ENCODE measurements around the gene CHCHD10.

CHCHD10 gene
- 9.0 to 10.8 reads per million in 2 donors for total RNA-seq

DNA sequence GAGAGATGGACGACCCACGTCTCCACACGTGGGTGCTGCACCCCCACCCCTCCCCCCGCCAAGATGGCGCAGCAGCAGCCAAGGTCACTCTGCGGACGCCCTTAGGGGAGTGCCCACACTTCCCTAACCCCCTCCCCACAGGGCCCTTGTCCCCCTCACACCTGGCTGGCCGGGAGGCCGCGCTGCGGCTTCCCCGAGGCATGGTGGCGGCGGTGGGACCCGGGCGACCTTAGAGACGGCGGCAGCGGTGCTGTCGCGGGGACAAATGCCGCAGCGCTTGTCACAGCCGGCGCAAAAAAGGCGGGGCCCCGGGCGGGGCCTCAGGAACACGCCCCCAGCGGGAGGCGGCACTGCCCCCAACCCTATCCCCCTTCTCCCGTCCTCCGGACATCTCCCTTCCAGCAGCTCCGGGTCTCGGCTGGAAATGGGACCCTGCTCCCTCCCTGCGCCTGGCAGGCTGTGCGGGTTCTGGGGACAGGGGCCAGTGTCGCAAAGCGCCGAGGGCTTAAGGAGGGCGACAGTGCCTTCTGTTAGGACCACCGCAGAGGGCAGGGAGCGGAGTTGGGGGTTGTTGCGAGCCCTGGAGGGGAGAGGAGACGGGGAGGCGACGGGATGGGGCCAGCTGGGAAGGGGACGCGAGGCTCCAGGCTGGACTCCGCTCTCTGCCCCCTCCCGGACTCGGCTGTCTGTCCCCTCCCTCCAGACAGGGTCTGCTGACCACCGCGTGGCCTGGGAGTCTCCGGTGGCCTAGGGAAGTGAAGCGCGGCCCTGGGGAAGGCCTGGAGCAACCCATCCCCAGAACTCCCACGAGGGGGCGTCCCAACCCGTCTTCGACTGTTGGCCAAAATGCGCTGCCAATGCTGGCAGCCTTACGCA is at the start of gene CHCHD10:
CHCHD10 (minus strand) TSS at position 300 of the 876 bp plus-strand sequence; CDS start at position 202, 98 bp downstream.
- DNase-seq, result peak; percentile 53 to 80 (median 62)

DNA sequence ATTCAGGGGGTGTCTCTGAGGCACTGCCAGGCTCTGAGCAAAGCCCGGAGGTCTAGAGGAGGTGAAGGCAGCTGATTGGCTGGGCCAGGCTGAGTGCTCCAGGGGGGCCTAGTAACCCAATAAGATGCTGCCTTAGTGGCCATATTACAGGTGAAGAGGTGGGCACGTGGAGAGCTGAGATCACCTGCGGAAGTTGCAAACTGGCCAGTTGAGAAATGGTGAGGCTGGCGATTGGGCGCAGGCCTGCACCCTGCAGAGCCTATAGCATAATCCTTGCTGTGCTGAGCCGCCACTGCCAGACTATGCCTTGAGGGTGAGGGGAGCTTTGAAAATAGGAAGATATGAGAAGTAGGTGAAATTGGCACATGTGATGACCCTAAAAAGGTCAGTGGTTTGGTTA is 49.4 kb upstream of the CHCHD10 start:
- DNase-seq, result no peak

DNA sequence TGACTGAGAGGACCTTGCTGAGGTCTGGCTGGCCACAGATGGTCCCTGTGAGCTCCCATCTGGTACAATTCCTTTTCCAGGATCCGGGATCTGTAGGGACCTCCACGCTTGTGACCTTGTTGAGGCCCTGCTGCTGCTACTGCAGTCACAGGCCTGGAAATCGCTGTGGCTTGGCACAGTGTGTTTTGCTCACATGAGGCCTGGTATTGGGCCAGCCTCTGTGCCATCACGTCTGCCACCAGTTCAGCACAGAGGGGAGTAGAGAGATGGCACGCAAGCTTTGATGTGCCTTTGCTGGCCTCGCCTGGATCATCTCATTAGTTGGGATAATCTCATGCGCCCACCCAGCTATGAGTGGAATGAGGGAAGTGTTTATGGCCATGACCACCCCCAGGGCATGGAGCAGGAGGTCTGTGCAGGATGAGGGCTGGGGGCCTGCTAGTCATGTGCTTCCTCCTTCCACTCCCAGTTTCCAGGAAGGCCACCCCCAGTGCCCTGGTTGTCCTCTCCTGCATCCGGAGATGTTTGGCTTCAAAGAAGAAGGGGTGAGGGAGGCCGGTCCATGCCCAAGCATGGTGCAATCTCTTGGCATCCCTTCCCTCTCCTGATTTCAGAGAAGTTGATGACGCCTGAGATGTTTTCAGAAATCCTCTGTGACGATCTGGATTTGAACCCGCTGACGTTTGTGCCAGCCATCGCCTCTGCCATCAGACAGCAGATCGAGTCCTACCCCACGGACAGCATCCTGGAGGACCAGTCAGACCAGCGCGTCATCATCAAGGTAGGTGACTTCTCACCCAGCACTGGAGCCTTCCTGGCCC is 48.6 kb upstream of the CHCHD10 start:
- DNase-seq, result no peak

DNA sequence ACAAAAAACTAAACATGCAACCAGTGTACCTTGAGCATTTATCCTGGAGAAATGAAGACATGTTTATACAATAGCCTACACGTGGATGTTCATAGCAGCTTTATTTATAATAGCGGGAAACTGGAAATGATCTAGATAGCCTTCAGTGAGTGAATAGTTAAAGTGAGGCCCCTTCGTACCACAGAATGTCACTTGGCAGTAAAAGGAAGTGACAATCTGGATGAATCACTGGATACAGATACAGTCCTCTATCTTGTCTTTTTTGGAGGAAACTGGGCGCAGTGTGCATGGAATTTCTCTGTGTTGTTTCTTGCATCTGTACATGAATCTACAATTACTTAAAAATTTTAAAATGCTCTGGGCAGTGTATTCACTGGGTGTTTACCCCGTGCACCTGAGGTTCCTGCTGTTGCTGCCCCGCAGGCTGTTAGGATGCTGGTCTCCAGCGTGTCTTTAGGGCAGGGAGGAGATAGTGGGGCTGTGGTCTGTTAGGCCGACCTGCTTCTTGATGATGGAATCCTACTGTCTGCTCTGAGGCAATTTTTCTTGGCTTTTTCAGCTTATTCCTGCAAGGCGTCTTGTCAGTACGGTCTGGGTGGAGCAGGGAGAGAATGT is 47.9 kb upstream of the CHCHD10 start:
- DNase-seq, result no peak

DNA sequence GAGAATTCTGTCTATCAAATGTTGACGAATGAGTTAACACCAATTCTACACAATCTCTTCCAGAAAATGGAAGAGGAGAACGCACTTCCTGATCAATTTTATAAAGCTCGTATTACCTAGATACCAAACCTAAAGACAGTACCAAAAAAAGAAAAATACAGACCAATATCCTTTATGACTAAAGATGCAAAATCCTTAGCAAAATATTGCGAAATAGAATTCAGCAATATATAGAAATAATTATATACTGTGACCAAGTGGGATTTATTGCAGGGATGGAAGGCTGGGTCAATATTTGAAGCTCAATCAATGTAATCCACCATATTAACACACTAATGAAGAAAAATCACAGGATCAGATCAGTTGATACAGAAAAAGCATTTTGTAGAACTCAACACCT is 44.6 kb upstream of the CHCHD10 start:
- DNase-seq, result no peak

DNA sequence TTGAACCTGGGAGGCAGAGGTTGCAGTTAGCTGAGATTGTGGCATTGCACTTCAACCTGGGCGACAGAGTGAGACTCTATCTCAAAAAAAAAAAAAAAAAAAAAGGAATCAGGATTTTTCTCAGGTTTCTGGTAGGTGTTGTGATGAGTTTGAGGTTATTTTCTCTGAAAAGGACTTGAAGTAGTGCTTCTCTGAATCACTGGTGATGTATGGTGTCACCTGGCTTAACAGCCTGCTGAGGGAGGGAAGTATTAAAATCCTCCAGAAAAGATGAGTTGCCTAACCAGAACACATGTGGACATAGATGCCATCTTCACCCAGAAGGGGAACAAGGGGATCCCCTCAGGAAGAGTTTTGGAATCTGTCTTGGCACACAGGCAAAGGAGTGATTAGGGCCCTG is 39.1 kb upstream of the CHCHD10 start:
- no peak for DNase-seq

DNA sequence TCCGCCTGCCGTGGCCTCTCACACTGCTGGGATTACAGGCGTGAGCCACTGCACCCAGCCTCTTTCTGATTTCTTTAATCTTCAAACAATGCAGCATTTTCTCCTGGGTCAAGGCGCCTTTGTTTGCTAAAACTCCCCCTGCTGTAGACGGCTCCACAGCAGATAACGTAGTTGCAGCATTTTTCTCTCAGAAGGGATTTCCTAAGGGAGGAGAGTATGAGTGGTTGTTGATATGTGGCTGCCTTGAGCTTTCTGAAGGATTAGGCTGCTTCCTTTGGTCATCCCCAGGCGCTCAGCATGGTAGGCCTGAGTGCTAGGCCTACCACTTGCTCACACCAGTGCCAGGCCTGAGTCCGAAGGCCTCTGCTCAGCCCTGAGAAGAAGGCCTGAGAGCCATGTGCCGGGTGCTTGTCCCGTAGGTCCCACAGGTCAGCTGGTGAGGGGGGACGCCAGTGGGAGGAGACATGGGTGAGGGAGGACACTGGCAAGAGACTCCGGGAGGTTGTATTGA is 37.1 kb upstream of the CHCHD10 start:
- DNase-seq, result no peak

DNA sequence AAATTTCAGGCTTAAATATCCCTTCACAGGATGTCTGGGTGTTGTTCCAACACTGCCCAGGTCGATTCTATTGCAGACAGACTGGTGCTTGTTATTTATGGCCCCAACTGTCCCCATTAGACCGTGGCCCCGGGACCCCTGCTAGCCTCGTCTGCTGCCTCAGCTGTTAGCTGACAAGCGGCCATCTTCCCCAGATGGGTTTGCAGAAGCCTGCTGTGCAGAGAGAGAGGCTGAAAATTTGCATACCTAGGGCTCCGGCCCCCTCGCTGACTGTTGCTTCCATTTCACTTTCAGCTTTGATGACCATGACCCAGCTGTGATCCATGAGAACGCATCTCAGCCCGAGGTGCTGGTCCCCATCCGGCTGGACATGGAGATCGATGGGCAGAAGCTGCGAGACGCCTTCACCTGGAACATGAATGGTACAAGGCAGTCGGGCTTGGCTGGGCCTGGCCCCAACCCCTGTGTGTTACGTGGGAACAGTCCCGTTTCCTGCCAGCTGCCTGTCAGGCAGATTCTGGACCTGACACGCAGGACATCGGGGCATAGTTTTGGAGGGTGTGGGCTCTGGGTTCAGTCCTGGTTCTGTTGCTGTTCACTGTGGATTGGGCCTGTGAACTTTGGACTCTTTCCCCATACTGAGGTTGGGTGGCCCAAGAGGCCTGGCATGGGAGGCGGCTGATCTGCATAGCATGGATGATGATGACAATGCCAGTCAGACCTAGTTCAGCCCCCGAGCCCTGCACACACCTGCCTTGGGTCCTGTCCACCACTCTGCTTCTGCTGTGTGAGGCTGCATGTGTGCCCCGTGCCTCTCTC is 35.4 kb upstream of the CHCHD10 start:
- no peak for DNase-seq

DNA sequence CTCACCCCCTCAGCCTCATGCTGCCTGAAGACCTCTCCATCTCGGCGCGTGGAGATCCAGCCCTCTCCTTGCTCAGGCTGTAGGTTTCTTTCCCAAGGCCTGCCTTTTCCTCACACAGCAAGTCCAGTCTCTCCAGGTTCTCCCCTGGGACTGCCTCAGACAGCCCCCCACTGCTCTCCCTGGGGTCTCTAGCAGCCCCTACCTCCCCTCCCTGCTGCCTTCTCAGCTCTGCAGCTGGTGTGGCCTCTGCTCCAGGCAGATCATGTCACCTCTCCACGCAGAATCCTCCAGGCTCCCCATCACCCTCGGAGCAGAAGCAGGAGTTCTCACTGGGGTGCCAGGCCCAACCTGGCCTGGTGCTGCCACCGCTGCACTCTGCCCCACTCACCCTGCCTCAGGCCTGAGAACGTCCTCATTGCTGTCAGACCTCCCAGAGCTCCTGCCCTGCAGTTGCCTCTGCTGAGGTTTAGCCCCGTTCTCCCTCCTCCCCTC is 34.2 kb upstream of the CHCHD10 start:
- no peak for DNase-seq

DNA sequence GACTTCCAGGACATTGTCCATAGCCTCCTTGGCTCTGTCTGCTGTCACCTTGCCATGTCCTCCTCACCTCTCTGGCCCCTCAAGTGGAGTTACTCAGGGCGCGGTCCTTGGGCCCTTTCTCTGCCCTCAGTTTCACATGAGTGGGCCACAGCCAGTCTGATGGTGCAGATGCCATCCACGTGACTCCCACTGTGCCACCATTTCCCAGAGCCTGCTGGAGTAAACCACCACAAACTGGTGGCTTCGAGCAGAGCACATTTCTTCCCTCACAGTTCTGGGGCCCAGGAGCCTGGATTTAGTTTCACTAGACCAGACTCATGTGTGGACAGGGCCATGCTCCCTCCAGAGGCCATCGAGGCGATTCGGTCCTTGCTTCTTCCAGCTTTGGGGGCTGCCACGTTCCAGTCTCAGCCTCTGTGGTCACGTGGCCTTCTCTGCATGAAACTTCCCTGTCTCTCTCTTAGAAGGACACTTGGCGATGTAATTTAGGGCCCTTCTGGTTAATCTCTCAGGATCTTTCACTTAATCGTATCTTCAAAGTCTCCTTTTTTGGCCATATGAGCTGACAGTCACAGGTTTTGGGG is 33.6 kb upstream of the CHCHD10 start:
- no peak for DNase-seq

DNA sequence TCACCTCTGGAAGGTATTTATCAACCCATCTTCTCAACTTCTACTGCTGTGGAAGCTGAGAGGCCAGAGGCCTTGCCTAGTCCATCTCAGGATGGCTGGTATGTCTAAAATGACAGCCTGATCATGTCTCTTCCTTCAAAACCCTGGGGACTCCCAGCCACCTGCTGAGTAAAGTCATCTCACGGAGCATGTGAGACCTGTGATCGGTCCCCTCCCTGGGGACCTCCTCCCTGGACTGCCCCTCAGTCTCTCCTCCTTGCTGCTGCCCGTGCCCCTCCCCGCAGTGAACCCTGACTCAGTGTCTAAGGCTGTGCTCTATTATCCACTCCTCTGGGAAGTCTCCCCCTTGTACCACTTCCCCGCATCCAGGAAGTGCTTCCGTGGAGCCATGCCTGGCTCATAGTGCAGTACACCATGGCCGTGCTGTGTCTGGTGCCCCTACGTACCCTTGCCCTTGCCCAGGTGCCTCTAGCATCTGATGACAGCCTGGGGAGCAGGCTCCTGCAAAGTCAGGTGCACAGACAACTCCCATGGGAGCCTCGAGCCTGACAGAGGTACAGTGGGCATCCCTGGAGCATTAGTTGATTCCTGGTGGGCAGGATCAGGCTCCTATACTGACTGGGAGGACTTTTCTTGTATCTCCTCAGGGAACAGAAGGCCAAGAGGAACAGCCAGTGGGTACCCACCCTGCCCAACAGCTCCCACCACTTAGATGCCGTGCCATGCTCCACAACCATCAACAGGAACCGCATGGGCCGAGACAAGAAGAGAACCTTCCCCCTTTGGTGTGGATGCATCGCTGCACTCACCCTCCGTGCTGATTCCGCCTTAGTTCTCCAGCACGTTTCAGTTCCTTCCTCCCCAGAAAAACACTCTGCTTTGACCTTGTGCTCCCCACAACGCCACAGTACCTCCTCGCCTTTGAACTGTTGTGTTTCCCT is 32.8 kb upstream of the CHCHD10 start:
- DNase-seq, result no peak

DNA sequence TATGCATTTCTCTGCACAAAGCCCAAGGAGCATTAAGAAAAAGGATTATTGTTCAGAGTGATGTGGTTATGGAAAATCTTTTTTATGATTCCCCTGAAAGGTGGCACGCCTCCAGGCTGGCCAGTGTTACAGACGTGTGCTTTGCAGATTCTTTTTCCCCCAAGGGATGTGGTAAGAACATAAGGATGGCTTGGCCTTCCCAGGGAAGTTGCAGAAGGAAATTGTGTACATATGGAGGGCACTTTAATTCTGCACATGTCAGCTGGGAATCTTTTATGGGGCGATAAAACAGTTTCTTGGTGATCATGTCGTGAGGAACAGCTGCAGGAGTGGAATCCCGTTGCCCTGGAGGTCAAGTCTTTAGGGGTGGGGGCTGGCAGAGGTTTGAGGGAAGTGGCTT is 28.7 kb upstream of the CHCHD10 start:
- DNase-seq, result no peak

DNA sequence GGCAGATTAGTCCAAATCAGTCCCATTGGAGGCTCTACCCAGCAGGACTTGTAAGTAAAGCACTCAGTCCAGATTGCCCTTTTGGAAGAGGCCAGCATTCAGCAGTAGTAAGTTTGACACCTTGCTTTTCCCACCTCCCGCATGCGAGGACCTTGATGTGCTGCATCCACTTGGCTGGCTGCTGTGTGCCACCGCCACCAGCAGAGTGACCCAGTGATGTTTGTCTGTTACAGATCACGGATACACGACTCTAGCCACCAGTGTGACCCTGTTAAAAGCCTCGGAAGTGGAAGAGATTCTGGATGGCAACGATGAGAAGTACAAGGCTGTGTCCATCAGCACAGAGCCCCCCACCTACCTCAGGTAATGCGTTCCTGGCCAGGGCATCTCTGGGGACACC is 25.6 kb upstream of the CHCHD10 start:
- DNase-seq, result no peak

DNA sequence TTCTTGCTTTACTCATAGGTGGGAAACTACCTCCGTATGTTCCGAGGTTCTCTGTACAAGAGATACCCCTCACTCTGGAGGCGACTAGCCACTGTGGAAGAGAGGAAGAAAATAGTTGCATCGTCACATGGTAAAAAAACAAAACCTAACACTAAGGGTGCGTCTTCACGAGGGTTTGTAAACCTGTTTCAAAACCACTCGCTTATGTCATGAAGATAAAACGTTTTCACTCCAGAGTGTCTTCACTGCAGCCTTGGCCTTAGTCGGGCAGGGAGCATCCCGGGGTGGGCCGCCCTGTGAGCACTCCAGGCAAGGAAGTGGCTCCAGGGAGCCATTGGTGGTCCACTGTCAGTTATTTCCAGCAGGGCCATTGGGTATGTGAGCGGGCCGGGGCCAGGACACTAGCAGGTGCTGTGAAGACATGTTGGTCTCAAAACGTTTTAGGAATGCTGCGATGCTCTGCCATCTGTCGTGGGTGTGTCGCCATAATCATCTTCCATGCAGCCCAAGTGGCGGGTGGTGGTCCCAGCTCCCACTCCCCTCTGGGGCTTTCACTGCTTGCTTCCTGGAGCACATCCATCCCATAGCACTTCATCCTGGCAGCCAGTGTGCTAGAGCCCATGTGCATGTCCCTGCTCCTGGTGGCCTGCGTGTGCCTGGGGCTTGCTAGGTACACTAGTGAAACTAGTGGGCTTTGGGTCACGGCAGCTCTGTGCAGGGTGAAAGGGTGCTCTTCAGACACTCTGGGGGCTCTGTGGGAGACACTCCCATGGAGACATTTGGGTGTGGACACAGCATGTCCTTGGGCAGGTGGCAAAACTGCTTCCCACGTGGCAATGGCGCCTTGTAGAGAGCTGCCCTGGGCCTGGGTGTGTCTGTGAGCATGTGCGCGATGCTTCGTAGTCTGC is 24.2 kb upstream of the CHCHD10 start:
- no peak for DNase-seq

DNA sequence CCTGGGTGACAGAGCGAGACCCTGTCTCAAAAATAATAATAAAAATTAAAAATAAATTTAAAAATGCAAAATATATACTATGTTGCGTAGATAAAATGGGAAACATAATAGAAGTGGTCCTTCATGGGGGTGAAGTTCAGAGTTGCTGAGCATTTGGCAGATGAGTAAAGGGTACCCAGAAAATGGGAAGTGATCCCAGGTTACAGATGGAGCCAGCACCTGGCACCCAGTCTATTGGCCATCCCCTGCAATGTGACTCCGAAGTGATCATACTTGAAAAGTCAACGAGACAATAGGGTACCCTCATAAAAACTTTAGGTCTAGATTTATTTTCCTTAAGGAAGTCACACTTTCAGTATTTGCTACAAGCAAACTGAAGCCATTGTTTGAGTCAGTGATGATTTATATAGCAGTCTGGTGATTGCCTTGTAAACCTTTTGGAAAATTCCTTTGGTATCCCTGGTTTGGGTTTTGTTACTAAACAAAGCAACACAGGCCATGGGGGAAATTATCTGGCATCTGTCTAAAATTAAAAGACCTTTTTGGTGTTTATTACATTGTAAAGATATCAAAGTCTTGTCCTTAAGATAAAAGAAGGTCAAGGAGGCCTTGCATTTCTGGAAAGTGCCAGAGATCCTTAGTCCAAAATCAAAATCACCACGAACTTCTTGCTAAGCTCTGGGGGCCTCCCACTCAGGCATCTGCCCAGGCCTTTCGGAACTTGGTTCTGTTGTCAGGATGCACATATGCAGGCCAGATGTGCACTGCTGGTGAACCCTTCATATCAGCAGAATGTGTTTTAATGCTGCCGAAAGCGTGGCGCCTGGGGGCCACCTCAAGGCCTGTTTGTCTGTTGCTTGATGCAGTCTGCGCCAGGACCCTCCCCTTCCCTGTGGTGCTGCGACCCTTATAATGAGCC is 23.3 kb upstream of the CHCHD10 start:
- DNase-seq, result no peak

DNA sequence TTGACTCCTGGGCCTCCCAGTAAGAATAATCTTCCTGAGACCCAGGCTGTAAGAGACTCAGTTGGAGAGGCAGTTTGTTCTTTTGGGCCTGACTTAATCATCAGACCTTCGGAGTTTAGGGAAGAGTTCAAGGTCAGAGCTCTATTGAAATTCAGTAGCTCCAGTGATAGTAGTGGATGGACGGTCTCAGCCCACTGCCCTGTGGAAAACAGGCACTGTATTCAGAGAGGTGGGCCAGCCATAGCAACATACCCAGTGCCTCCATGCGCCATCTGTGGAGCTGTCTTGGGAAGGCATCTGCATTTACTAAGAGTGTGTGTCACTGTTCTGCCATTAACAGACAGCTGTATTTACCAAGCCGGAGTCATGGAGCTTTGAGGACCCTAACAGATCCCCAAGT is 21.9 kb upstream of the CHCHD10 start:
- no peak for DNase-seq

DNA sequence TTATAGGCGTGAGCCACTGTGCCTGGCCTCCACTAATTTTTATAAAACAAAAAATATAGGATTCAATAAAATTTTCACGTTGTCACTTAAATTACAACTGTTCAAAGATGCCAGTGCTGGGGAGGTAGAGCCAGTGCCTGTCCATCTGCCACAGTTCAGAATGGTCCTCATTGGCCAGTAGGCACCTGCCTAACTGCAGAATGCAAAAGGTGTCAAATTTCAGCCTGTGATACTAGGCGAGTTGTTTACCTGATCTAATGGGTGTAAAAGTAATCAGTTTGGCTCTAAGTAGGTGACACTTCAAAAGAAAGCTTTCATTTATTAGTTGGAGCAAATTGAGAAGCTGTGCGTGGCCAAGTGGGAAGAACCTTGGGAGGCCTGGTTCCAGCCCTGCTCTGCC is 21.3 kb upstream of the CHCHD10 start:
- DNase-seq, result no peak

DNA sequence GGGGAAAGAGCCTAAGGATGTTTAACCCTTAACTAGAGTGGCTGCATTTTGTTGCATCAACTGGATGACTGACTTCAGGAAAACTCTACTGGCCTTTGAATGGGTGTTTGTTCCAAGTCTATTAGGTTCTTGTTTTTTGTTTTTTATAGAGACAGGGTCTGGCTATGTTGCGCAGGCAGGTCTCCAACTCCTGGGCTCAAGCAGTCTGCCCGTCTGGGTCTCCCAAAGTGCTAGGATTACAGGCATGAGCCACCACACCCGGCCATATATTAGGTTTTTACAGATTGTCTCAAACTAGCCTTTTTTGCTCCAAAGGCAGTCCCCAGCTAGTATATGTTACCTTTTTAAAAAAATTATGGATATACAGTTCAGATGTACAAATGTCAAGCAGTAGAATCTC is 20.1 kb upstream of the CHCHD10 start:
- DNase-seq, result no peak

DNA sequence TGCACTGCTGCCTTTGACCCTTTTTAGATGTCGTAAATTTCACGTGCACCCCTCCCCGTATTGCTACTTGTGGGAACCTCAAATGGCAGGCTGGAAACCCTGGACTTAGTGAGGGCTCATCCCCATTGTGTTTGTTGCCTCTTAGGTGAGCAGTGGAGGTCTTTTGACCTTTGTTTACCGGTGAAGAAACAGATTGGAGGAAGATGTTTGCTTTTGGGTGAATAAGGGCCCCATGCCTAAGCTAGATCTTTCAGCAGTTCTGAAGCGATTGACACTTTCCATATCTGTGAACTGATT is 19.8 kb upstream of the CHCHD10 start:
- DNase-seq, result no peak

Measured in T-helper 2 cell (primary cell).